HG03571 (cell line): ENCODE measurements around the gene SMTNL2.
"Not testable (repeated sequence)": the region's sequence is repeated elsewhere in the genome, so short reads cannot be mapped to it uniquely, and the experiment has no call there.

Experiments used
- ATAC-seq: cut with Tn5 transposase; IDR thresholded peaks from one replicate; pipeline ENCODE4 v1.9.1; 2021; ENCODE audit not compliant: unreplicated experiment

Gene SMTNL2

DNA sequence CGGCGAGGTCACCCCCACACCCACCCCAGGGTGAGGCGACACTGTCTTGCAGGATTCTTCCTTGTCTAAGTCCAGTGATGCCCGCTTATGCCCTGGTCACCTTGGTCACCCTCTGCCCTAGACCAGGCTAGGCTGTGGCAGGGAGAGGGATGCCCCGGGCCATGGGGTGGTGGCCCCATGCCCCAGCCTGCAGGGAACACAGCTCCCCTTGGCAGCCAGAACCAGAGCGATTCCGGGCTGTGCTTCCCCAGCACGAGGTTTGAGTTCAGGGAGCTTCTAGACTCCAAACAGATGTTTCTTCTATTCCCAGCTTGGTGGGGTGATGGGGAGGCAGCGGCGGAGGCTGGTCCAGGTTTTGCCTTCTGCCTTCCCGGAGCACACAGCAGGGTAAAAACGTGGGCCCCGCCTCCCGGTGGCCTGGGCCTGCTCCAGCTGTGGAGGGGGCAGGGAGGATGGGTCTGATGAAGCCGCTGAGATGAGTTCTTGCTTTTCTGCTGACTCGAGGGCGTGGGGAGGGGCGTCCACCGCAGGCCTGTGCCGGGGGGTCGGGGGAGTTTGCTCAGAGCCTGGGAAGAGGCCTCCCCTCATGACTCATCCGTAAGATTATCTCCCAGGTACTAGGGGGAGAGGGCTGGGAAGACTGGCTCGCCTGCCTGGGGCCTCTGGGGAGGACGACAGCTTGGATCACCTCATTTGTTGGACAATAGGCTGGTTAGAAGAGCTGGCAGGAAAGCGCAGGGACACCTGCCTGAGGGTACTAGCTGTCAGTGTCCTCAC lies 15.4 kb downstream of the SMTNL2 start:
- no peak for ATAC-seq

GRCh38 chr17:4600563-4600962 lies 16.2 kb downstream of the SMTNL2 start:
- ATAC-seq, result no peak

DNA sequence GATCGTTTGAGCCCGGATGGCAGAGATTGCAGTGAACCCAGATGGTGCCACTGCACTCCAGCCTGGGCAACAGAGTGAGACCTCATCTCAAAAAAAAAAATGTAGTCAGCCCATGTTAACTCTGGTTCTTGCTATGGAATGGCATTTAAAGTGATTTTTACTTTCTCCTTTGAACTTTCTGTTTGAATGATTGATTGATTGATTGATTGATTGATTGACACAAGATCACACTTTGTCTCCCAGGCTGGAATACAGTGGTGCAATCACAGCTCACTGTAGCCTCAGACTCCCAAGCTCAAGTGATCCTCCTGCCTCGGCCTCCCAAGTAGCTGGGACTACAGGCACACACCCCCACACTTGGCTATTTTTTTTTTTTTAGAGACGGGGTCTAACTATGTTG lies 17.0 kb downstream of the SMTNL2 start:
- ATAC-seq, result no peak

- no peak for ATAC-seq
These were observed 17.7 kb downstream of the SMTNL2 start for GRCh38 chr17:4602041-4602440.

DNA sequence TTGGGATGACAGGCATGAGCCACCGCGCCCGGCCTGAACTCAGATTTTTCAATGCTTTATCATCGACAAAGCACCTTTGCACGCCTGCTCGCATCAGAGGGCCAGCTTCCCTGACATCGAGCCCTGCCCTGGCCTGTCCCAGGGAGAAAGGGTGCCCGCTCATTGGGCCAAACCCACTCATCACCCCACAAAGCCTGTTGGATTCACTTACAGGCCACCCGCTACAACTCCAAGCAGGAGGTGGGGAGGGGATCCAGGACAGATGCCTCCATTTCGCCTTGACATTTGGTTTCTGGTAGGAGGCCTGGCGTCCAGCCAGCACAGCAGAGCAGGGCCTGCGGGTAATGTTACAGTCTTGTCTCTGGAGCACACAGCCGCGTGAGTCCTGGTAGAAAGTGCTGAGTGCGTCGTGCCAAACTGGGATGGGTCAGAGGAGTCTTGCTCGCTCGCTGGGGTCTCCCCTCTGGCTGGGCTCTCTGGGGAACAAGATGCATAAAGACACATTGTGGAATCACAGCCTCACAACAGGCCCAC lies 19.8 kb downstream of the SMTNL2 start:
- no peak for ATAC-seq

DNA sequence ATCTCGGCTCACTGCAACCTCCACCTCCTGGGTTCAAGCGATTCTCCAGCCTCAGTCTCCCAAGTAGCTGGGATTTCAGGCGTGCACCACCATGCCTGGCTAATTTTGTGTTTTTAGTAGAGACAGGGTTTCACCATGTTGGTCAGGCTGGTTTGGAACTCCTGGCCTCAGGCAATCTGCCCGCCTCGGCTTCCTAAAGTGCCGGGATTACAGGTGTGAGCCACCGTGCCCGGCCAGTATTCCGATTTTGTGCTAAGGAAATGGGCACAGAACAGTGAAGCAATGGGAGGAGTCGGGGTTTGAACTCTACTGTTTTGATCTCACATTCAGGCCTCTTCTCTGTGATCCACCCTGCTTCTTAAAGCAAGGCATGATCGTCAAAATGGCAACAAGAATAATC lies 20.4 kb downstream of the SMTNL2 start:
- ATAC-seq, result not testable (repeated sequence)

DNA sequence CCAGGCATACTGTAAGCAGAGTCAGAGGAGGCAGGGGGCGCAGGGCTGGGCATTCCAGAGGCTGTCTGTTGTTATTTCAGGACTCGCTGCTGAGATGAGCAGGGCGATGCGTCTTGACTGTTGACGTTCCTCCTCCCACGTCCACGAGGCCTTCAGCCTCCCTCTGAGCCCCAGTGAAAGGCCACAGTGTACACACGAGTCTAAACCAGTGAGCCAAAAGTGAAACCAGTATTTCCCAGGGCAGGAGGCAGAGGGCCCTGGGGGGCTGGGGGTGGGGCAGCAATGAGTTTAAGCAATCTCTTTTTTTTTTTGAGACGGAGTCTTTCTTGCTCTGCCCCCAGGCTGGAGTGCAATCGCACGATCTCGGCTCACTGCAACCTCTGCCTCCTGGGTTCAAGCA lies 21.5 kb downstream of the SMTNL2 start:
- no peak for ATAC-seq

DNA sequence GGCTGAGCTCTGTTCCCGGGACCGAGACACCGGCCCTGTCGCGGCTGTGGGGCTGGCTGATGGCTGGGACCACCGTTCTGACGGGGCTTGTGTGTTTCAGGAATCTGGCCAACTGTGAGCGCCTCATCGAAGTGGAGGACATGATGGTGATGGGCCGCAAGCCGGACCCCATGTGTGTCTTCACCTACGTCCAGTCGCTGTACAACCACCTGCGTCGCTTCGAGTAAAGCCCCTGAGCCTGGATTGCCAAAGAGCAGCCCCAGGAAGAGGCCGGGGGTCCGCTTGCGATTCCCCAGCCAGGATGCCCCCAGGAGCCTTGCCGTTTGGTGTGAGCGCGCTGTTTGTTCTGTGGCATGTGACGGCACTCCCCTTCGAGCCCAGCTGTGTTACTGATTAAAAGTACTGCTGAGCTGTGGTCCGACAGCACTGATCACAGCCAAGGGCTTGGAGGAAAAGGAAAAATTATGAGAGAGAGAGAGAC lies 23.0 kb downstream of the SMTNL2 start:
- no peak for ATAC-seq

- no peak for ATAC-seq
These were observed 23.5 kb downstream of the SMTNL2 start for GRCh38 chr17:4607773-4608187.

DNA sequence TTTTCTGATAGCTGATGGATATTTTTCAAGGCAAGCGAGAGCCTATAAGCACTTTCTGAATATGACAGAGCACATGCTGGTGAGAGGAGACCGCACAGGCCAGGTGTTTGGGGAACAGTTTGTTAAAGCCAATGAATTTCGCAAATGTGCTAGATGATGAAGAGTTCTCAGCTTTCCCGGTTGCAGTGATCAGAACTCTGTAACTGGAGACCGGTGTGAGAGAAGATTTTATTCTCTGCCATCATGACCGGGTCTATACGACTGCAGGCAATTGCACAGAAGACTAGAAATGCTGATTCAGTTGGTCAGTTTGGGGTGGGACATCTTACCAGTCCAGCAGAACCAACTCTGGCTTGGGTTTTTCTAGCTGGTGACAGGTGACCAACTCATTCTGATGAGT lies 25.4 kb downstream of the SMTNL2 start:
- ATAC-seq, result no peak

GRCh38 chr17:4610162-4610561 lies 25.8 kb downstream of the SMTNL2 start:
- ATAC-seq, result no peak

- no peak for ATAC-seq
These were observed 26.3 kb downstream of the SMTNL2 start for GRCh38 chr17:4610656-4611055.

DNA sequence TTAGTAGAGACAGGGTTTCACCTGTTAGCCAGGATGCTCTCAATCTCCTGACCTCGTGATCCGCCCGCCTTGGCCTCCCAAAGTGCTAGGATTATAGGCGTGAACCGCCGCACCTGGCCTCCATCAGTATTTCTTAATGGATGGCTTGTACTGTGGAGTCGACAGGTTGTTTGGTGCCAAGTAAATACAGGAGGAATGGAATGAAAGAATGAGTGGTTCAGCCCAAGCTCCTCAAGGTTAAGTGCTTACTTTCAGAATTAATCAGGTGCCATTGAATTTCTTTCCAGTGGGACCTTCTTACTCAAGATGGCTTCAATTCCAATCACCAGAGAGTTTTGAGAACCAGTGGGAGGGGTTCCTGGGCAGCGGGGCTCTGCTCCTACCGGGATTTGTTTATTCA lies 32.1 kb downstream of the SMTNL2 start:
- ATAC-seq, result no peak

DNA sequence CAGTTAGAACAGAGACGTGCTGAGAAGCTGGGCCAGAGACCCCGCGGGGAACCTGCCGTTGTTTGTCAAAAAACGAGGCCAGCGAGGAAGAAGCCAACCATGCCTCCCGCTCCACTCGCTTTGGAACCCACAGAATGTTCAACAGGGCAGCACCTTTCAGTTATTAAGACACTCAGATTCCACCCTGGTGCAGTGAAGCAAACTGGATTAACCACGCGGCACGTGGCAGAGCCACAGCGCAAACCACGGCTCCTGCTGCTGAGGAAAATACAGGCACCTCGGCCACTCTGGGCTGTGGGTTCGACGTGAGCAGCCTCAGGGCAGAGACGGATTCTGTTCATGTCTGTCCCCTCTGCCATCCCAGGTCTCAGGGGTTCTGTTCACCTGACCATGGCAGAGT lies 32.8 kb downstream of the SMTNL2 start:
- no peak for ATAC-seq

DNA sequence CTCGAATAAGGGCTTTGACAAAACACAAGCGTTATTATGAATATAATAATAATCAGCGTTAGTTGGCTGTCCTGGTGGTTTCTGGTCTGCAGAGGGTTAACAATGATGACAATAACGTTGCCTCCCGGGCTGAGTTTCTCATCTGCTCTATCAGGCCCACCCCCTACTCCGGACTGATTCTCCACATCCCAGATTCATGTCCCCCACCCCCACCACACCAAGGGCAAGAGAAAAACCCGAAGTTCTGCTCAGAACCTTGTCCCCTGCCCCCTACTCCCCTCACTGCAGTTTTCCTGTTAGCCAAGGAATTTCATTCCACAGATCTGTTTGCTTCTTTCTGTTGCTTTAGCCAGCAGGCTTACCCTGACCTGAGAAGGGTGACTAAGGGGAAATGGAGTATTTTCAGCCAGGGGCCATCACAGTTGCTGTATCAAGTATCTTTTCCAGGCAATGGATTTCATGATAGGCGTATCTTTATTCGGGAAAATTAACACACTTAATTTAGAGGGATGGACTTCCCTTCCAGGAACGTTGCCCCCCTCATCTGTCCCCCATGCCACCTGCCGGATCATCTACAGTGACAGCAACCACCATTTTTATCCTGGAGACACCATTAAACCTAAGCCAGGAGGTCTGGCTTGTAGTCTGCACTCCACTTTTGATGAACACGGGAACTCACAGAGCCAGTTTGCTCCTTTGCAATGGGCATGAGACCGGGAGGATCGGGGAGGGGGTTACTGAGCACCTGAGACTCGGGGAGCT lies 33.4 kb downstream of the SMTNL2 start:
- ATAC-seq, result no peak

DNA sequence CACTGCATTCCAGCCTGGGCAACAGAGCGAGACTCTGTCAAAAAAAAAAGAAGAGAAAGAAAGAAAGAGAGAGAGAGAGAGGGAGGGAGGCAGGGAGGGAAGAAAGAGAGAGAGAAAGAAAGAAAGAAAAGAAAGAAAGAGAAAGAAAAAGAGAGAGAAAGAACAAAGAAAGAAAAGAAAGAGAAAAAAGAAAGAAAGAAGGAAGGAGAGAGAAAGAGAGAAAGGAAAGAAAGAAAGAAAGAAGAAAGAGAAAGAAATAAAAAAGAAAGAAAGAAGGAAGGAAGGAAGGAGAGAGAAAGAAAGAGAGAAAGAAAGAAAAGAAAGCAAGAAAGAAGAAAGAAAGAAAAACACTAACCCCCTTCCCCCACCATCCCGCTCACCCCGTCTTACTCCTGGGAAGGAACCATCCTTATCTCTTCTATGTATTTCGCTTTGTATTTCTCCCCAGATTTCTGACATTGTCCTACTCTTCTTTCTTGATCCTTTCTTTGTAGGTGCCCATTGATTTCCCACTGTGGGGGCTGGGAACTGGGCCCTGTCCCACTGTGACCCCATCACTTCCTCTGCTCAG lies 36.3 kb downstream of the SMTNL2 start:
- ATAC-seq, result no peak

GRCh38 chr17:4622375-4622774 lies 38.0 kb downstream of the SMTNL2 start:
- no peak for ATAC-seq

DNA sequence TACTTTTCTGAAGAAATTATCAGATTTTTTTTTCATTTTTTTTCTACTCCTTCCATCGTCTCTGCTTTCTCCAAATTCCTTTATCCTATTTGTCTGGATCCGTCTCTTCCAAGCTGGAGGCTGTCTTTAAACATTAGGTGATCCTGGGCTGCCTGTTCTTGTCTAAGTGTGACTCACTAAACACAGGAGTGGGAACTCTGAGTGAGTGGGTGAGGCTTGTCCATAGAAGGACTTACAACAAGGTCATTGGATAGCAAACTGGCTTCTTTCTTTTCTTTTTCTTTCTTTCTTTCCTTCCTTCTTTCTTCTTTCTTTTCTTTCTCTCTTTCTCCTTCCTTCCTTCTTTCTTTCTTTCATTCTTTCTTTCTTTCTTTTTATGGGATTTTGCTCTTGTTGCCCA lies 38.9 kb downstream of the SMTNL2 start:
- no peak for ATAC-seq

GRCh38 chr17:4624451-4624911 lies 40.2 kb downstream of the SMTNL2 start:
- not testable (repeated sequence) for ATAC-seq

- no peak for ATAC-seq
These were observed 40.9 kb downstream of the SMTNL2 start for GRCh38 chr17:4625181-4625617.

- no peak for ATAC-seq
These were observed 42.5 kb downstream of the SMTNL2 start for GRCh38 chr17:4626734-4627256.
